NCI-H2171 treated with DMSO at 0.1 percent for 48 hours (cell line): ENCODE measurements around the gene PRKCA.
"Not testable (repeated sequence)": the region's sequence is repeated elsewhere in the genome, so short reads cannot be mapped to it uniquely, and the experiment has no call there.

Experiments
- DNase-seq: peaks from one replicate; lab custom pipeline; 2025; lab: John Stamatoyannopoulos, UW

The PRKCA gene

DNA sequence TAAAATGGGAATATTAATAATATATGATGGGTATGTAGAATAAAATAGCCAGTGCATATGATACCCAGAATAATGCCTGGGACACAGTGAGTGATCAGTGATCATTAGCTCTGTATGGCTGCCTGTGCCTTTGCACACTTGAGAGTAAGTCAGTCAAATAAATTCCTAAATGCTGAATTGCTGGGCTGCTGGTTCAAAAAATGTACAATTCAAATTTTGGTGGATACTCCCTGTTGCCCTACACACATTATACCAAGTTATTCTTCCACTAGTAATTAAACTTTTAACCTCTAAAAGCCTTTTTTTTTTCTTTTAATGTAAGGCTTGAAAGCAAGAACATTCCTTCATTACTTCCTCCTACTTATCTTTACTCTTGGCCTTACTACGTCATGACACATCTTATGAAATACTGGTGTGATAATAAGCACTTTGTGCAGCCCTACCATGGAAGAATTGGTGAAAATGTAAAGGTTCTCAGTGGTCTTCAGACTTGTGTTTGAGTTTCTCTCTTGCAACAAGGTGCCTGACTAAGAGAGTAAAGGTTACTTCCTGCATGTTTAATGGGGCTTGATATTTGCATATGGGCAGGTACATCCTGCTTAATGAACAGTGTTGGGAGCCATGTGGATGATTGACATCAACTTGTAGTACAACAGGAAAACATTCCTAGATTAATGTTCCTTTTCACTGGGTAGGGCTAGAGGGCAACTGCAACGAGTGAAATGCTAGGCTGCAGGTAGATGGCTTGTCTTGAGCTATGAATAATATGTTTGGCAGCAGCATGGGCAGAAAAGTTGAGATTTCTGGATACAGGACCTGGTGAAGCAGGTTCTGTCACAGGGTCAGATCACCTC is 84.3 kb downstream of the PRKCA start:
- DNase-seq = no peak

DNA sequence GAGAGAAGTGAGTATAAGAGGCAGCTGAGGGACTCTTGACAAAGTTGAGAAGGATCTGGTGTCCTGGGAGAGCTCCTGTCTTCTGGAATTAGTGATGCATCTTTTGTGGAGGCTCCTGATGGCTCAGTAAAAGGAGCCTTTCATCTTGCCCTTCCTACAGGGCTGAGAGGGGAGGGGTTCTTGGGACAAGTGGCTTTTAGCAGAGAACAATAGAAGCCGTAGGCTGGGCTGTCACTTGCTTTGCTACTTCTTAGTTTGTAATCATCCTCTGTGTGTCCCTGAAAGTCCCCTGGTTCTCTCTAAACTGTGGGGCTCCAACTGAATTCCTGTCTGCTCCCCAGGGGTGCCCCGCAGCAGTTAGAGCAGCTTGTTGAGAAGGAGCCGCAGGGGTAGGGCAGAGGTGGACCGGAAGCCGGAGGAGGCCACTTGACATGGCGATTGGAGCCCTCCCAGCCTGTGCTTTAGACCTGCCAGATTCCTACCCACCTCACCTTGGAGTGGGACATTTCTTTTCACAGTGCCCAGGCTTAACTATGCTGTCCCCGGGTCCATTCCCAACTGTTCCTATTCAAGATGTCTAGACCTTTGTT is 85.1 kb downstream of the PRKCA start:
- no peak for DNase-seq

DNA sequence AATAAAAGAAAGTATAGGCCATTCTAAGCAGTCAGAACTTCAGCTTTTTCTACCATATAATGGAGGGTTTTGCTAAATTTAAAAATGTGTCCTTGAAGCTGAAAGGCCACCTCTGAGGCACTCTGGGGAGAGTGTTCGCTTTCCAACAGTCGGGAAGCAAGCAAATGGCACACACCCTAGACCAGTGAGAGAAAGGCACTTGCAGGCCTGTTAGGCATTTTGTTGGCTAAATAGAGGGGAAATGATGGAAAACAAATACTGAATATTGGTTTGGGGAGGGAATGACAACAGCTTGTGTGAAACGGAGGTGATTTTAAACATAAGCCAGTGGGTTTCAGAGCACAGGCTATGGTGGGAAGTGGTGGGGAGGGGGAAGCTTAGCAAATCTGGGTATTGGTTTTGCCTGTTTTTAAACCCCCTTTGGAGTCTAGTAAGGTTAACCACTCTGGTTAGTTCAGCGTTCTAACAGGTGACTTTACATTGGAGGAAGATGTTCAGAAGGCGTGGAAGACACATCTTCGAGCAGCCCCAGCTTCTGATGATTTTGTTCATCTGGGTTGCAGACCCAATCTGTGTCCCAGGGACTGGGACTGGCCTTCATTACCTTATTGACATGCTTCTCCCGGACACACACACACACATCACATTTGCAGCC is 90.5 kb downstream of the PRKCA start:
- DNase-seq = no peak

DNA sequence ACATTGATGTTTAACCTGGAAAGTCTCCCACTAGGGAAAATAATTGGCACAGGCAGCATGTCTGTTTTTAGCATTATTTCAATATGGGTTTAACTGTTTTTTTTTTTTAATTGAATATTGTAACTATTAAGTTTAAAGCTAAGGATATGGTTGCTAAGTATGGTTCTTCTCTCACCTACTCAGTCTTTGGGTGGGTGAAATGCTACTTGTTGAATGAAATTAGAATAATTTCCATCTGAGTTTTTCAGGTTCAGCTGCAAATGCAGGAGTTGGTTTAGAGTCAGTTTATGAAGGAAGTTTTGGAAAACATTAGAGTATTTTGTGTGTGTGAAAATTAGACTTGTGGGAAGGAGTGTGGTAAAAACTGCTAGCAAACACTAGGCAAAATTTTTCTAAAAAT is 93.5 kb downstream of the PRKCA start:
- no peak for DNase-seq

DNA sequence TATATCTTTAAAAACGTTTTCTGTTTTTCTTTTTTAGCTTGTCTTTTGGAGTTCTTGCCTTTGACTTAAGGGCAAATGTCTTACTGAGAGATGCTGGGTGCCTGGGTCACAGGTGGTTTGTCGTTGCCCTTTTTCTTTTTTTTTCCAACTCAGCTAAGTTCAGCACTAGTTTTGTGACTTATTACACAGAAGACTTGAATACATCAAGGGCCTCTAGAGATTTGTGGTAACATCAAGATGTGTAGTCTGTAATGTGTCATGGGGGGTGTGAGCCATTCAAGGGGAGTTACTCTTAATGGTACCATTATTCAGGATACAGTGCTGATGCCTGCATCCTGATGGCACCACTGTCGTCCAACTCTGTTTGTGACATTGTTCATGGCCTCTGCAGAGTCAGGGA is 95.1 kb downstream of the PRKCA start:
- DNase-seq = no peak

DNA sequence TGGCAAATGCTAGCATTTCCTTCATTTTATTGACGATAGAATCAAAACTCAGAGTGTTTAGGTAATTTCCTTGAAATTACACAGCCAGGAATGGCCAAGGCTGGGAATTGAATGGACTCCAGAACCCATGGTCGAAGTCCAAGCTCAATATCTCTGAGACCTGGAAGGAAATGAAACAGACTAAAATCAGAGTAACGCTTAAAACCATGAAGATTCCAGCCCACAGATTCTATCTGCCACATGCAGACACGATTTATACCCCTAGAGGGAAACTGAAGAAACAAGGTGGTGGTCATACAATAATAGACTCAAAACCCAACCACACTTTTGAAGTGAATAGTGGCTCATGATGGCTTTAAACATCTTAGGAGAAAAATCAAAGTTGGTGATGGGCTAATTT is 95.6 kb downstream of the PRKCA start:
- no peak for DNase-seq

DNA sequence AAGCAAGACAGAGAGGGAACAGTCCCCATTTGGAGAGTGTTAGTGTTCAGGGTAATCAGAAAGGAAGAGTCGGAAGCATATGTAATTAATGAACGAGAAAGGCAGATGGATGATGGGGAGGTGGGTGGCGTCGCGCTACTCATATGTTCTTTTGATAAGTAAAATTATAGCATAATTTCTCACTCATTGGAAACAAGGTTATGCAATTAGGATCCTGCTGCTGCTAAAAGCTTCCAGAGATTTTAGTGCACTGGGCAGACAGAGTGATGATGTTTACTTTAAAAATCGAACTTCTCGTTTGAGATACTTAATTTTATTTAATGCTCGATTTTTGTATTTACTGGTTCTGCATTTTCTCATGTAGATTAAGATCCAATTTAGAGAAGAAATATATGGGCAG is 96.2 kb downstream of the PRKCA start:
- no peak for DNase-seq

DNA sequence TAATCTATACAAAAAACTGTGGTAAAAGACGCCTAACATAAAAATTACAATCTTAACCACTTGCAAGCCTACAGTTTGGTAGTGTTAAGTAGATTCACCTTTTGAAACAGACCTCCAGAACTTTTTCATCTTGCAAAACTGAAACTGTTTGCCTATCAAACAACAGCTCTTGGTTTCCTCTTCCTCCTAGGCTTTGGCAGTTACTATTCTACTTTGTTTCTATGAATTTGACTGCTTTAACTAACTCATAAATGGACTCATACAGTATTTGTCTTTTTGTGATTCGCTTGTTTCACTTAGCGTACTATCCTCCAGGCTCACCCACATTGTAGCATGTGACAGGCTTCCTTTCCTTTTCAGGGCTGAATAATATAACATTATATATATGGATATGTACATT is 97.0 kb downstream of the PRKCA start:
- no peak for DNase-seq

DNA sequence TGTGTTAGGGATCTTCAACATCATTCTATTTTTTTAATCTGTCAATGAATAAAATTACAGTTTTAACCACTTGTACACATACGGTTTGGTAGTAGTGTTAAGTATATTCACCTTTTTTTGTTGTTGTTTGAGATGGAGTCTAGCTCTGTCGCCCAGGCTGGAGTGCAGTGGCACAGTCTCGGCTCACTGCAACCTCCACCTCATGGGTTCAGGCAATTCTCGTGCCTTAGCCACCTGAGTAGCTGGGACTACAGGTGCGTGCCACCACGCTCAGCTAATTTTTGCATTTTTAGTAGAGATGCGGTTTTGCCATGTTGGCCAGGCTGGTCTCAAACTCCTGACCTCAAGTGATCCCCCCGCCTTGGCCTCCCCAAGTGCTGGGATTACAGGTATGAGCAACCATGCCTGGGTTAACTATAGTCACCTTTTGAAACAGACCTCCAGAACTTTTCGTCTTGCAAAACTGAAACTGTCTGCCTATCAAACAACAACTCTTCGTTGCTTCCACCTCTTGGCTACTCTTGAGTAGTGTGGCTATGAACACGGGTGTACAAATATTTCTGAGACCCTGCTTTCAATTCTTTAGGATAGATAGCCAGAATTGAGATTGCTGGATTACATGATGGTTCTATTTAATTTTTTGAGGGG is 97.8 kb downstream of the PRKCA start:
- not testable (repeated sequence) for DNase-seq

DNA sequence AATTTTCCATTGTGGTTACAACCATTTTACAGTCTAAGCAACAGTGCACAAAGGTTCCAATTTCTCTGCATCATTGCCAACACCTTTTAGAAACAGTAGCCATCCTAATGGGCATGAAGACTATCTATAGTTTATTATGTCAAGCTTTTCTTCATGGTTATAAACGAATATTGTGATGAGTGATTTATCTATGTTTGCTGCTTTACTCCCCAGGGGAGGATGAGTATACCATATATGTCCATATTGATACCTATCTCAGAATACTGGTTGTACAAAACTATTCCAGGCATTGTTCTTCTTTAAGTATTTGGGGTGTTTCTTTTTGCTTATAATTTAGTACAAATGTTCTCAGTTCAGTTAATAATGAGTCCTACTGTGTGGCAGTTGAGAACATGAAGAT is 98.3 kb downstream of the PRKCA start:
- no peak for DNase-seq

DNA sequence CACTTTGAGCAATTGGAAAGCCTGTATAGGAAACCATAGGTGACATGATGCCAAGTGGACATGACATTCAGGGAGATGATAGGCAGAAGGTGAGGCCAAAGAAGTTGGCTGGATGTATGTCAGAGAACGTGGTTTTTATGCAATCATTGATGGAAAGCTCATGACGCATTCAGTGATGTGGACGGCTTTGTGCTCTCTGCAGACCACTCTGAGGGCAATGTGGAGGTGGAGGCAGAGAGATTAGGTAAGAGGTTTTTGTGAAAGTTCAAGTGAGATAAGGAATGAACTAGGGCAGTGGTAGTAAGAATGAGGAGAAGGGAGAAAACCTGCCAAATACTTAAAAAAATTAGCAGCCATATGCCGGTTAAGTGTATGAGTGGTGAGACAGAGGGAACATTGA is 99.0 kb downstream of the PRKCA start:
- DNase-seq = no peak

DNA sequence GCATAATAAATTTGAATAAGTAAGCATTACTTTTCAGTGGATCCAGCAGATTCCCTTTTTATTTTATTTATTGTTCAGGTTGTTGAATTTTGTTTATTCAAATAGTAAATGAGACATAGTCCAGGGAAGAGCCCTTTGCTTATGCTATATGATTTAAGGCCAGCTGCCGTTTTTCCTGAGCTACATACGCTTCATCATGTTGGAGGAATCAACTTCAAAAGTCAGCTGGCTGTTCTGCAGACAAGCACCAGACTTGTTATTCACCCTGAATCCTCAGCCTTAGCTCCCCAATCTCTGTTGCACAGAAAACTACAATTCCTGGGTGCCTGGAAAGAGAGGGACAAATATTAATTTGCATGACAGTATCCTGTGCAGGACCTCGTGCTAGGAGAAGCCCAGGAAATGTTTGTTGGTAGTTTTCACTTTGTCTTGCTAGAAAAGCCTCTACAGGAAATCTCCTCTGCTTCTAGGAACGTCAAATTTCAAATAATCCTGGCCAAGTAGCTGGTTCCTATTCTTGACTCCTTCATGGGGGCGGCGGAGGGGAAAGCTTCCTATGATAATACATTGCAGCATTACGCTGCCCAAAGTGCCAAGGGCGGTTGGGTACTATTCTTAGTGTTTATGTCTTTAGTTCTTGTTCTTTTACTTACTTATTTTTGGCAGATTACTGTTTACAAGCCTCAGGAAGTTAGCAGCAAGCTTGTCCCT is 101.6 kb downstream of the PRKCA start:
- DNase-seq = no peak

DNA sequence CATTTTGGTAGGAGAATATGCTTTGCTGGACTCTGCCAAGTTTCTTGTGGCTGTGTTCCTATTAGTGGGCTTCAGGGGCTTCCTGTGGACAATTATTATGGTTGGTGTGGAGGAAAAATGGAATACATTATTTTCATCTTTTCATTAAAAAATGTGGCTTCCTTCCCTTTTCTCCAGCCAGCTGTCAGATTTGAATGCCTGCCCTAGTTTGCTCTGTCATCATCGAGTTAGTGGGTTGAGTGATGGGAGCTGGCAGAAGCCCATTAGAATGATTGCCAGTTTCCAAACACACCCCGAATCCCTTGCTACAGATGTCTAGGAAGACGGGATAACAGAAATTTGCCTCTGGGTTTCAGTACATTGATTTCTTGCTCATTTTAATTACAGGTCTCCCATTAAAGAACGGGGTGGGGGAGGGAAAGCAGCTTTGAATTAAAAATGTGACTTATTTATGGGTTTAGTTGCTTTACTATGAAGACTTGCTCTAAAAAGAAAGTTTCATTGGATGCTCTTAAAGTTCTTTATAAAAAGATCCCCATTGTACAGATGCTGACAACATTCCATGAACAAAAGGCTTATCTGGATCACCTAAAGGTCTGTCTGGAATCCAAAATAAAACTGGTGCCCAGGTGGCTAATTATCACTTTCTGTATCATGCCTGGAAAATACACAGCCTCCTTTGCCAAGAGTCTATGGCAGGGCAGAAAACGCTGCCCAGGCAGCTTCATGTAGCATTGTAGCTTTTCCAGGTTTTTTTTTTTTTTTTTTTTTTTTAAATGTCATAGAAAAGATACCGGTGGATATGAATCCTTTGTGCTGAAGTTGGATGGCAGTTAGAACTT is 103.6 kb downstream of the PRKCA start:
- peak; percentile 85 for DNase-seq

DNA sequence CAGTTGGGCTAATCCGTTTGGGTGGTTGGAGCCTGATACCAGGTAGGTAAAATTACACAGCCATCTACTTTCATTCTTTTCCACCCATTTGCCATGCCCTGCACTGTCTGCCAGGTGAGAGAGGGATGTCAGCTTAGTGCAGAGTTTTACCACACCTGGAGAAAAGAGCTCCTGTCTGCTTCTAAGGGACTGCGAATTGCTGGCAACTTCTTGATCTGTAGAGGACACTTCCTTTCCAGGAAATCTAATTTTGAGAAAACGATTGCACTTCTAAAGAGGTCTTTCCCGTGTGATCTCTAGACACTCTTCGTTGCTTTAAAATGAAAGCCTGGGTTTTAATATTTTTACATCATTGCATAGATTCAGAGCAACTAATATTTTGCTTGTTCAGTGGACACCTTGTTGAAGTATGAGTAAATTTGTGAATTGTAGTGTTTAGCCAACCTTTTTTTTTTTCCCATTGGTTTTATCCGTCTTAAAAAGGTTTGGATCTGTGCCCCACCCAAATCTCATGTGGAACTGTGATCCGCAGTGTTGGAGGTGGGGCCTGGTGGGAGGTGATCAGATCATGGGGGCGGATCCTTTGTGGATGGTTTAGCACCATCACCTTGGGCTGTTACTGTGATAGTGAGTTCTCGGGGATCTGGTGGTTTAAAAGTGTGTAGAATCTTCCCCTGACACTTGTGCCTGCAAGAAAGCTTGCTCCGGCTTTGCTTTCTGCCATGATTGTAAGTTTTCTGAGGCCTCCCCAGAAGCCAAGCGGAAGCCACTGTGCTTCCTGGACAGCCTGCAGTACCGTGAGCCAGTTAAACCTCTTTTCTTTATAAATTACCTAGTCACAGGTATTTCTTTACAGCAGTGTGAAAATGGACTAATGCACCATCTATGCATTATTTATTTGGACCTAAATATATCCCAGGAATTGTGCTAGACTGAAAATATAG is 104.6 kb downstream of the PRKCA start:
- DNase-seq = peak; percentile 67

DNA sequence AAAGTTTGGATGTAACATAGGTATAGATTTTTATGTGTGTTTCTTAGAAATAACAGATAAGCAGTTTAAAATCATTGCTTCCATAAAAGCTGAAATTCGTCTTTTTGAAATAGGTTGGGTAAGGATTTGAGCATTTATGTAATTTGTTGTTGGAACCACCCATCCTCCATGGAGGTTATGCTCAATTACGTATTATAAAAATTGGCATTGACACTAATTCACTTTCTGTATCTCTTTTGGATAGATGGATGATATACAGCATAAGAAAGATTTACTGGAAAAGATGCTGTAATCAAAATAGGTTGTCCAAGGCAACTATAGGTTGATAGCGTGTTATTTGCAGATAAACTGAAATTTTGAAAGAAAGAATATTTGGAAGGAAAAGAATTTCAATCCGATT is 105.5 kb downstream of the PRKCA start:
- DNase-seq = no peak

DNA sequence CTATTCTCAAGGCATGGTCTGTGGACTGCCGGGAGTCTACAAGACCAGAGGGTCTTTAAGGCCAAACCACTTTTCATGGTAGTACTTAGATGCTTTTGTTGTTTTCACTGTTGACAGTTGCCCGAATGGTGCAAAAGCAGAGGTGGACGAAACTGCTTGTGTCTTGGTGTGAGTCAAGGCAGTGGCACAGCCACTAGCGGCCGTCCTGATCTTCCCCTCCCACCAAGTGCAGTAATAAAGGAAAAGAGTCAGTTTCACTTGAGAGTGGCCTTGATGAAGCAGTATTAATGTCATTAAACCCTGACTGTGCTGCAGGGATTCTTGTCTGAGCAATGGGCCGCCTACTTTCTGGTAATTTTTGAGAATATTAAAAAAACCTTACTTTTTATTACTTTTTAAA is 109.1 kb downstream of the PRKCA start:
- no peak for DNase-seq

DNA sequence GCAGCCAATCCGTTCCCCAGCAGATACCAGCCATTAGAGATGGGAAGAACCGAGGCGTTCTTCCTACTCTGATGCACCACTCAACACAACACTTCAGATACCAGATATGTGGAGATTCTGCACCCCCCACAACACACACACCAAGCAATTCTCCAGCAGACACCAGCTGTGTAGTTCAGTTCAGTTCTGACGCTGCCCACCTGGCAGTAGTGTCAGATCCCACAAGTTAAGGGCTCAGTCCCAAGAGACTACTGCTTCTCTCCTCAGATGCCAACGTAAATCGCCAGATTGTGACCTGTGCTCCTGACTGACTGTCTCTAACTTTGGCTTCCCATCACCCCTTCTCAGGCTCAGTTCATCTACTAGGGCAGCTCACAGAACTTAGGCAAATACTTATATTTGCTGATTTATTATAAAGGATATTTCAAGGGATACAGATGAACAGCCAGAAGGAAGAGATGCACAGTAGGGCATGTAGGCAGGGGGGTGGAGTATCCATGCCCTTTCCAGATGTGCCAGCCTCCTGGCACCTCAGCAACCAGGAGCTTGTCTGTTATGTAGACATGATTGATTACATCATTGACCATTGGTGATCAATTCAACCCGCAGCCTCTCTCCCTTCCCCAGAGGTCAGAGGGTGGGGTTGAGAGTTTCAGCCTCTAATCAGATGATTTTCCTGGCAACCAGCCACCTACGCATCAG is 110.6 kb downstream of the PRKCA start:
- peak; percentile 91 for DNase-seq

DNA sequence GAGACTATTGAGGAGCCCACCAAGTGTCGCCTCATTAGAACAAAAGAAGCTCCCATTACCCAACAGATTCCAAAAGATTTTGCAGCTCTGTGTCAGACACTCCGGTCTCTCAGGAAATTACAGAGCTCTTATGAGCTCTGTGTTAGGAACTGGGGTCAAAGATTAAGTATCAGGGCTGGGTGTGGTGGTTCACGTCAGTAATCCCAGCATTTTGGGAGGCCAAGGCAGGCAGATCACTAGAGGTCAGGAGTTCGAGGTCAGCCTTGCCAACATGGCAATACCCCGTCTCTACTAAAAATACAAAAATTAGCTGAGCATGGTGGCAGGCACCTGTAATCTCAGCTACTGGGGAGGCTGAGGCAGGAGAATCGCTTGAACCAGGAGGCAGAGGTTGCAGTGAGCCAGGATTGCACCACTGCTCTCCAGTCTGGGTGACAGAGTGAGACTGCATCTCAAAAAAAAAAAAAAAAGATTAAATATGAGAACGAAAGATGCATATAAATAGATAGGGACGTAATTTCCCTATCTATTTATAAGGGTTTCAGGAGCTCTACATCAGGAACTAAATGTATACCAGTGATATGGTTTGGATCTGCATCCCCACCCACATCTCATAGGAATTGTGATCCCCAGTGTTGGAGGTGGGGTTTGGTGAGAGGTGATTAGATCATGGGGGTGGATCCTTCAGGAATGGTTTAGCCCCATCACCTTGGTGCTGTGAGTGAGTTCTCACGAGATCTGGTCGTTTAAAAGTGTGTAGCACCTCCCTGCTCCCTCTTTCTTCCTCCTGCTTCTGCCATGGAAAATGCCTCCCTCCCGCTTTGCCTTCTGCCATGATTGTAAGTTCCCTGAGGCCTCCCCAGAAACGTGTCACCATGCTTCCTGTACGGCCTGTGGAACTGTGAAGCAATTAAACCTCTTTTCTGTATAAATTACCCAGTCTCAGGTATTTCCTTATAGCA is 111.4 kb downstream of the PRKCA start:
- DNase-seq = no peak
